HepG2 (cell line): ENCODE data around the gene UBALD1. TPM values are rescaled to one million over a fixed set of nuclear protein-coding genes. Genes with fewer than 3 reads are reported as not detected.

Source experiments
- ATAC-seq: fragments of 200-7000 bp; cut with Tn5 transposase; 3 replicates; pipeline ENCODE4 v1.9.1; 2020; ENCODE audit warnings: mild to moderate bottlenecking, moderate library complexity
- BruUV-seq: library from RNA; stranded (reverse); fragments of 400-500 nt; replicated peaks from 2 replicates; lab custom pipeline; 2021; lab: Mats Ljungman, UMichigan
- CTCF ChIA-PET: fragments of 300-600 bp; formaldehyde crosslinking; extraction: SDS; loops from one replicate; lab custom pipeline; 2021; ENCODE audit warnings: low total read pairs, inconsistent platforms, low intra/inter-chr PET ratio; lab: Yijun Ruan, JAX
- POLR2A ChIA-PET: fragments of 350-600 bp; sonication (Branson Sonifier 250); formaldehyde crosslinking; loops from one replicate; lab custom pipeline; 2020; ENCODE audit warnings: antibody characterized with exemption, inconsistent platforms; lab: Yijun Ruan, JAX
- DNase-seq: peaks from one replicate; pipeline ENCODE4 v3.0.0-alpha.2; 2015; ENCODE audit warnings: low spot score
- FAIRE-seq: peaks from 3 replicates; lab custom pipeline; 2011; peaks lifted over from hg19 to GRCh38; lab: Jason Lieb, UNC
- H2AFZ ChIP-seq: one replicate; pipeline ENCODE4 v1.6.1; 2011; ENCODE audit warnings: low read length, inconsistent platforms
- H3K27ac ChIP-seq: fragments of 300-600 bp; 3 replicates; pipeline ENCODE4 v1.8.0; 2011; ENCODE audit warnings: mixed run types, mild to moderate bottlenecking, mixed read lengths, low read length, inconsistent platforms; ENCODE audit not compliant: insufficient read depth; ENCODE audit errors: extremely low read length
- H3K27me3 ChIP-seq, 2 experiments: fragments of 200-600 bp in 1 of 2; 2 replicates in 1 of 2; 3 replicates in 1 of 2; pipeline versions ENCODE4 v1.6.0 to v1.8.0; 2011; ENCODE audit warnings: low read length in 2 of 2, mild to moderate bottlenecking in 2 of 2, moderate library complexity in 2 of 2, inconsistent platforms in 1 of 2; ENCODE audit not compliant: insufficient read depth in 2 of 2, control insufficient read depth in 1 of 2
- H3K36me3 ChIP-seq, 2 experiments: fragments of 200-600 bp in 1 of 2; replicated peaks in 1 of 2; 2 replicates in 1 of 2; 3 replicates in 1 of 2; pipeline versions ENCODE4 v1.5.1 to v1.8.0; 2011; ENCODE audit warnings: low read length in 2 of 2, inconsistent platforms in 1 of 2; ENCODE audit not compliant: insufficient read depth in 2 of 2, control insufficient read depth in 1 of 2
- H3K4me1 ChIP-seq: 2 replicates; pipeline ENCODE4 v1.5.1; 2012; ENCODE audit warnings: low read length, inconsistent platforms; ENCODE audit not compliant: insufficient read depth
- H3K4me2 ChIP-seq: 2 replicates; pipeline ENCODE4 v1.6.0; 2011; ENCODE audit warnings: low read depth, low read length, inconsistent platforms
- H3K4me3 ChIP-seq, 3 experiments: fragments of 200-600 bp in 1 of 3; sonication (generic), shearing (Covaris generic) in 1 of 3; replicated peaks in 1 of 3; 2 replicates each; pipeline ENCODE4 v1.5.1; 2011 to 2016; ENCODE audit warnings: low read length in 3 of 3, inconsistent platforms in 2 of 3, low read depth in 2 of 3, mild to moderate bottlenecking in 2 of 3, control low read depth in 1 of 3, mixed read lengths in 1 of 3; ENCODE audit not compliant: insufficient read depth in 1 of 3
- H3K79me2 ChIP-seq: one replicate; pipeline ENCODE4 v1.6.1; 2011; ENCODE audit warnings: low read length, inconsistent platforms; ENCODE audit not compliant: insufficient read depth
- H3K9ac ChIP-seq: 2 replicates; pipeline ENCODE4 v1.6.0; 2011; ENCODE audit warnings: mild to moderate bottlenecking, low read depth, low read length, inconsistent platforms; ENCODE audit not compliant: insufficient read depth
- H3K9me3 ChIP-seq: 2 replicates; pipeline ENCODE4 v1.5.1; 2012; ENCODE audit warnings: mild to moderate bottlenecking, low read length
- H4K20me1 ChIP-seq: 2 replicates; pipeline ENCODE4 v1.6.0; 2011; ENCODE audit warnings: inconsistent platforms, mild to moderate bottlenecking, low read length, moderate library complexity; ENCODE audit not compliant: insufficient read depth
- ATF7-NPFF ChIP-seq: sonication (generic); formaldehyde crosslinking; IDR thresholded peaks from 2 replicates; pipeline ENCODE4 v1.8.1; 2023; ENCODE audit warnings: mild to moderate bottlenecking, low read depth, missing genetic modification reagents, moderate library complexity
- CHD4 ChIP-seq: fragments of 200-600 bp; sonication (generic); IDR thresholded peaks from 2 replicates; pipeline ENCODE4 v1.7.0; 2017; ENCODE audit warnings: mild to moderate bottlenecking, low read length, borderline replicate concordance
- ETV5 ChIP-seq: IDR thresholded peaks from 2 replicates; pipeline ENCODE4 v1.6.1; 2018; ENCODE audit warnings: missing biosample characterization, missing genetic modification reagents, inconsistent platforms, borderline replicate concordance
- PHF5A ChIP-seq: IDR thresholded peaks from one replicate; pipeline ENCODE4 v1.6.1; 2018; ENCODE audit warnings: low read depth, missing genetic modification reagents; ENCODE audit not compliant: unreplicated experiment
- RBM22 ChIP-seq: fragments of 200-400 bp; formaldehyde crosslinking; optimal IDR thresholded peaks from 2 replicates; pipeline ENCODE3; 2017; ENCODE audit warnings: mild to moderate bottlenecking, low read length, moderate library complexity
- SIX4 ChIP-seq: sonication (generic); formaldehyde crosslinking; IDR thresholded peaks from 2 replicates; pipeline ENCODE4 v1.4.0; 2020; ENCODE audit warnings: missing genetic modification reagents
- SKIL ChIP-seq: sonication (generic); formaldehyde crosslinking; IDR thresholded peaks from 2 replicates; pipeline ENCODE4 v1.8.0; 2022; ENCODE audit warnings: missing genetic modification reagents, mild to moderate bottlenecking, moderate library complexity, borderline replicate concordance
- SMAD1 ChIP-seq: sonication (generic); formaldehyde crosslinking; IDR thresholded peaks from 2 replicates; pipeline ENCODE4 v1.4.0; 2020; ENCODE audit warnings: missing genetic modification reagents, low read depth, mild to moderate bottlenecking, borderline replicate concordance
- TBX2 ChIP-seq: sonication (generic); formaldehyde crosslinking; IDR thresholded peaks from 2 replicates; pipeline ENCODE4 v1.5.0; 2020; ENCODE audit warnings: missing genetic modification reagents, mild to moderate bottlenecking, borderline replicate concordance
- WGBS: methylation state at CpG from one replicate; pipeline ENCODE4 v1.1.6; 2017; ENCODE audit warnings: low lambda C conversion rate; 5-methylcytosine and 5-hydroxymethylcytosine counted together
- in situ Hi-C: cut with HindIII; loops from 2 replicates; pipeline ENCODE4 v1.10.0; 2017; ENCODE audit warnings: low pct_unique_long_range_greater_than_20kb; ENCODE audit not compliant: extremely low pct_ligation_motif_present
- intact Hi-C: fragments of 100-400 bp; cut with micrococcal nuclease; formaldehyde crosslinking; loops from one replicate; pipeline ENCODE4 v1.10.0; 2022; ENCODE audit not compliant: unreplicated experiment
- polyA plus RNA-seq, 8 experiments: library from polyadenylated mRNA; depleted of rRNA in 3 of 8; stranded (reverse) in 7 of 8; unstranded in 1 of 8; fragments of >200 nt; fragmentation: Illumina TruSeq in 4 of 8; extraction: Trizol in 4 of 8; gene quantifications; 2 replicates each; pipeline versions ENCODE4 v1.2.1 to v1.2.3, GENCODE V29; 2011 to 2016; ENCODE audit warnings: low read depth in 4 of 8, missing spikeins in 1 of 8, mixed read lengths in 1 of 8; ENCODE audit not compliant: insufficient read depth in 1 of 8
- total RNA-seq, 5 experiments: library from RNA; depleted of rRNA; stranded (reverse); fragments of >200 nt; fragmentation: Illumina TruSeq; extraction: Trizol; gene quantifications; 2 replicates each; pipeline ENCODE4 v1.2.3, GENCODE V29; 2016; ENCODE audit warnings: low read depth in 1 of 5
- TF ChIP-seq, protein P1 (sequence below): sonication (generic); formaldehyde crosslinking; IDR thresholded peaks from 2 replicates; pipeline ENCODE4 v1.8.1; 2023; ENCODE audit warnings: mild to moderate bottlenecking, missing genetic modification reagents, borderline replicate concordance

UBALD1 gene
- total and polyA plus RNA-seq, 2 of the 13 experiments (the other 11 are each of a cell fraction or from before 2014, with no cell fraction given): 6.8 to 12.3 TPM

DNA sequence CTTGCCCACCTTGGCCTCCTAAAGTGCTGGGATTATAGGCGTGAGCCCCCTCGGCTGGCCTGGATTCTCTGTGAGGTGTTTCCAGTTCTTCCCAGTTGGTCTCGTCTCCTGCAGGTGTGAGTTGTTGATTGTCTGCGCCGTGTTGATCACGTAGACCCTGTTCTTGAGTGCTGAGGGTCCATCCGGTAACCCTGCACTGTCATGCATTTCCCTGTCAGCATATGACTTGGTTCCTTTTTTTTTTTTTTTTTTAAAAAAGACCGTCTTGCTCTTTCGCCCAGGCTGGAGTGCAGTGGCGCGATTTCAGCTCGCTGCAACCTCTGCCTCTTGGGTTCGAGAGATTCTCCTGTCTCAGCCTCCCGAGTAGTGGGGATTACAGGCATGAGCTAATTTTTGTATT, 27.2 kb upstream of the UBALD1 start:
- H3K79me2 ChIP-seq: peaks cover 79% of the 10 kb centered on the region
- FAIRE-seq (no peak), DNase-seq (no peak), ATAC-seq (no peak)
- 97% methylated on average over 14 of the region's 14 CpGs for WGBS
- no peak overlapping the region for H3K4me2 ChIP-seq
- H3K27me3 ChIP-seq: no peaks in the 10 kb centered on the region
- peaks cover 27% of the 10 kb centered on the region for H3K4me1 ChIP-seq
- no peak overlapping the region for H3K27ac ChIP-seq
- CTCF ChIA-PET: no interaction called here
- no TSS peak for BruUV-seq
- TF ChIP-seq RBM22 (no peak), ATF7-NPFF (CRISPR knock-in tag) (no peak), TBX2 (CRISPR knock-in tag) (no peak), SIX4 (no peak), PHF5A (CRISPR knock-in tag) (no peak), CHD4 (no peak), SKIL (no peak), SMAD1 (CRISPR knock-in tag) (no peak), ETV5 (no peak)
- TF ChIP-seq, protein P1, sequence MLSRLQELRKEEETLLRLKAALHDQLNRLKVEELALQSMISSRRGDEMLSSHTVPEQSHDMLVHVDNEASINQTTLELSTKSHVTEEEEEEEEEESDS (CRISPR knock-in tag): no peak
- in situ Hi-C loops (no loop called here), intact Hi-C loops (no loop called here)
- H3K36me3 ChIP-seq: peaks cover 10 to 22% of the 10 kb centered on the region in 2 experiments; a peak in 3 of 5 replicates
- POLR2A ChIA-PET: no interaction called here
- H2AFZ ChIP-seq: no peak overlapping the region
- no peak overlapping the region for H3K9ac ChIP-seq
- no peak overlapping the region for H3K4me3 ChIP-seq
- no peaks in the 10 kb centered on the region for H3K9me3 ChIP-seq
- H4K20me1 ChIP-seq: peaks cover 16% of the 10 kb centered on the region; the same call in 1 of the 2 replicates
